HepG2 (cell line): ENCODE results near the gene UMOD. TPM values are rescaled to one million over a fixed set of nuclear protein-coding genes. Genes with fewer than 3 reads are reported as not detected.
A peak's percentile ranks its signal among the peaks of the same experiment; 100 is the strongest.

ENCODE experiments used
- ATAC-seq: fragments of 200-7000 bp; cut with Tn5 transposase; 3 replicates; pipeline ENCODE4 v1.9.1; 2020; ENCODE audit warnings: mild to moderate bottlenecking, moderate library complexity
- BruUV-seq: library from RNA; stranded (reverse); fragments of 400-500 nt; replicated peaks from 2 replicates; lab custom pipeline; 2021; lab: Mats Ljungman, UMichigan
- CTCF ChIA-PET: fragments of 300-600 bp; formaldehyde crosslinking; extraction: SDS; loops from one replicate; lab custom pipeline; 2021; ENCODE audit warnings: low total read pairs, inconsistent platforms, low intra/inter-chr PET ratio; lab: Yijun Ruan, JAX
- POLR2A ChIA-PET: fragments of 350-600 bp; sonication (Branson Sonifier 250); formaldehyde crosslinking; loops from one replicate; lab custom pipeline; 2020; ENCODE audit warnings: antibody characterized with exemption, inconsistent platforms; lab: Yijun Ruan, JAX
- DNase-seq: peaks from one replicate; pipeline ENCODE4 v3.0.0-alpha.2; 2015; ENCODE audit warnings: low spot score
- FAIRE-seq: peaks from 3 replicates; lab custom pipeline; 2011; peaks lifted over from hg19 to GRCh38; lab: Jason Lieb, UNC
- H2AFZ ChIP-seq: one replicate; pipeline ENCODE4 v1.6.1; 2011; ENCODE audit warnings: low read length, inconsistent platforms
- H3K27ac ChIP-seq: fragments of 300-600 bp; 3 replicates; pipeline ENCODE4 v1.8.0; 2011; ENCODE audit warnings: mixed run types, mild to moderate bottlenecking, mixed read lengths, low read length, inconsistent platforms; ENCODE audit not compliant: insufficient read depth; ENCODE audit errors: extremely low read length
- H3K27me3 ChIP-seq, 2 experiments: fragments of 200-600 bp in 1 of 2; 2 replicates in 1 of 2; 3 replicates in 1 of 2; pipeline versions ENCODE4 v1.6.0 to v1.8.0; 2011; ENCODE audit warnings: low read length in 2 of 2, mild to moderate bottlenecking in 2 of 2, moderate library complexity in 2 of 2, inconsistent platforms in 1 of 2; ENCODE audit not compliant: insufficient read depth in 2 of 2, control insufficient read depth in 1 of 2
- H3K36me3 ChIP-seq, 2 experiments: fragments of 200-600 bp in 1 of 2; replicated peaks in 1 of 2; 2 replicates in 1 of 2; 3 replicates in 1 of 2; pipeline versions ENCODE4 v1.5.1 to v1.8.0; 2011; ENCODE audit warnings: low read length in 2 of 2, inconsistent platforms in 1 of 2; ENCODE audit not compliant: insufficient read depth in 2 of 2, control insufficient read depth in 1 of 2
- H3K4me1 ChIP-seq: 2 replicates; pipeline ENCODE4 v1.5.1; 2012; ENCODE audit warnings: low read length, inconsistent platforms; ENCODE audit not compliant: insufficient read depth
- H3K4me2 ChIP-seq: 2 replicates; pipeline ENCODE4 v1.6.0; 2011; ENCODE audit warnings: low read depth, low read length, inconsistent platforms
- H3K4me3 ChIP-seq, 3 experiments: fragments of 200-600 bp in 1 of 3; sonication (generic), shearing (Covaris generic) in 1 of 3; replicated peaks in 1 of 3; 2 replicates each; pipeline ENCODE4 v1.5.1; 2011 to 2016; ENCODE audit warnings: low read length in 3 of 3, inconsistent platforms in 2 of 3, low read depth in 2 of 3, mild to moderate bottlenecking in 2 of 3, control low read depth in 1 of 3, mixed read lengths in 1 of 3; ENCODE audit not compliant: insufficient read depth in 1 of 3
- H3K79me2 ChIP-seq: one replicate; pipeline ENCODE4 v1.6.1; 2011; ENCODE audit warnings: low read length, inconsistent platforms; ENCODE audit not compliant: insufficient read depth
- H3K9ac ChIP-seq: 2 replicates; pipeline ENCODE4 v1.6.0; 2011; ENCODE audit warnings: mild to moderate bottlenecking, low read depth, low read length, inconsistent platforms; ENCODE audit not compliant: insufficient read depth
- H3K9me3 ChIP-seq: 2 replicates; pipeline ENCODE4 v1.5.1; 2012; ENCODE audit warnings: mild to moderate bottlenecking, low read length
- H4K20me1 ChIP-seq: 2 replicates; pipeline ENCODE4 v1.6.0; 2011; ENCODE audit warnings: inconsistent platforms, mild to moderate bottlenecking, low read length, moderate library complexity; ENCODE audit not compliant: insufficient read depth
- AGO2 ChIP-seq: fragments of 200-400 bp; formaldehyde crosslinking; optimal IDR thresholded peaks from 2 replicates; pipeline ENCODE3; 2017; ENCODE audit warnings: mild to moderate bottlenecking, low read depth, low read length, moderate library complexity
- ELF3 ChIP-seq: IDR thresholded peaks from 2 replicates; pipeline ENCODE4 v1.6.1; 2016; ENCODE audit warnings: missing genetic modification reagents, missing compliant biosample characterization
- PRDM10 ChIP-seq: sonication (generic); formaldehyde crosslinking; IDR thresholded peaks from 2 replicates; pipeline ENCODE4 v1.4.0; 2020; ENCODE audit warnings: low read depth, missing genetic modification reagents
- XRCC5 ChIP-seq: fragments of 200-400 bp; formaldehyde crosslinking; optimal IDR thresholded peaks from 2 replicates; pipeline ENCODE3; 2017; ENCODE audit warnings: mild to moderate bottlenecking, low read length
- ZNF280B ChIP-seq: sonication (generic); formaldehyde crosslinking; IDR thresholded peaks from 2 replicates; pipeline ENCODE4 v1.5.0; 2020; ENCODE audit warnings: missing genetic modification reagents, mild to moderate bottlenecking, borderline replicate concordance
- ZNF567 ChIP-seq: sonication (generic); formaldehyde crosslinking; IDR thresholded peaks from 2 replicates; pipeline ENCODE4 v1.8.1; 2023; ENCODE audit warnings: mild to moderate bottlenecking, missing genetic modification reagents, borderline replicate concordance
- ZNF652 ChIP-seq: IDR thresholded peaks from 2 replicates; pipeline ENCODE4 v1.6.1; 2016; ENCODE audit warnings: low read depth, borderline replicate concordance
- ZNF782 ChIP-seq: sonication (generic); formaldehyde crosslinking; IDR thresholded peaks from 2 replicates; pipeline ENCODE4 v1.4.0; 2020; ENCODE audit warnings: missing genetic modification reagents, mild to moderate bottlenecking, borderline replicate concordance
- WGBS: methylation state at CpG from one replicate; pipeline ENCODE4 v1.1.6; 2017; ENCODE audit warnings: low lambda C conversion rate; 5-methylcytosine and 5-hydroxymethylcytosine counted together
- in situ Hi-C: cut with HindIII; loops from 2 replicates; pipeline ENCODE4 v1.10.0; 2017; ENCODE audit warnings: low pct_unique_long_range_greater_than_20kb; ENCODE audit not compliant: extremely low pct_ligation_motif_present
- intact Hi-C: fragments of 100-400 bp; cut with micrococcal nuclease; formaldehyde crosslinking; loops from one replicate; pipeline ENCODE4 v1.10.0; 2022; ENCODE audit not compliant: unreplicated experiment
- polyA plus RNA-seq, 8 experiments: library from polyadenylated mRNA; depleted of rRNA in 3 of 8; stranded (reverse) in 7 of 8; unstranded in 1 of 8; fragments of >200 nt; fragmentation: Illumina TruSeq in 4 of 8; extraction: Trizol in 4 of 8; gene quantifications; 2 replicates each; pipeline versions ENCODE4 v1.2.1 to v1.2.3, GENCODE V29; 2011 to 2016; ENCODE audit warnings: low read depth in 4 of 8, missing spikeins in 1 of 8, mixed read lengths in 1 of 8; ENCODE audit not compliant: insufficient read depth in 1 of 8
- total RNA-seq, 5 experiments: library from RNA; depleted of rRNA; stranded (reverse); fragments of >200 nt; fragmentation: Illumina TruSeq; extraction: Trizol; gene quantifications; 2 replicates each; pipeline ENCODE4 v1.2.3, GENCODE V29; 2016; ENCODE audit warnings: low read depth in 1 of 5
- TF ChIP-seq, protein P1 (sequence below): sonication (generic); formaldehyde crosslinking; IDR thresholded peaks from 2 replicates; pipeline ENCODE4 v1.4.0; 2020; ENCODE audit warnings: mild to moderate bottlenecking, missing genetic modification reagents

UMOD gene
- total and polyA plus RNA-seq, 2 of the 13 experiments (the other 11 are each of a cell fraction or from before 2014, with no cell fraction given): not detected

DNA sequence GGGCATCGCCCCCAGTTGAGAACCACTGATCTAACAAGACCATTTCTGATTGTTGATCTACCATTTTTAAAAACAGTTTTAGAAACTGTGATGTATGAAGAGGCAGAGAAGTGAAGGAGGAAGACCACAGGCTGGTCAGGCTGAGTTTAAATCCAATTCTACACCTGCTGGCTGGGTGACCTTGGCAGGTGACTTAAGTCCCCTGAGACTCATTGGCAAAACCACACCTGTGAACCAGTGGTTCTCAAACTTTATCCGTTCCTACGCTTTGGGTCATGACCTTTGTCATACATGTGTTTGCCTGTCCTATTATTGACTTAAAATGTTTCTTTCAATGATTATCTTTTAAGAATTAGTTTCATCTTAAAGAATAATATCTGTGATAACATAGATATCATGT lies 27.5 kb downstream of the UMOD start (continued):
- TF ChIP-seq, protein P1, sequence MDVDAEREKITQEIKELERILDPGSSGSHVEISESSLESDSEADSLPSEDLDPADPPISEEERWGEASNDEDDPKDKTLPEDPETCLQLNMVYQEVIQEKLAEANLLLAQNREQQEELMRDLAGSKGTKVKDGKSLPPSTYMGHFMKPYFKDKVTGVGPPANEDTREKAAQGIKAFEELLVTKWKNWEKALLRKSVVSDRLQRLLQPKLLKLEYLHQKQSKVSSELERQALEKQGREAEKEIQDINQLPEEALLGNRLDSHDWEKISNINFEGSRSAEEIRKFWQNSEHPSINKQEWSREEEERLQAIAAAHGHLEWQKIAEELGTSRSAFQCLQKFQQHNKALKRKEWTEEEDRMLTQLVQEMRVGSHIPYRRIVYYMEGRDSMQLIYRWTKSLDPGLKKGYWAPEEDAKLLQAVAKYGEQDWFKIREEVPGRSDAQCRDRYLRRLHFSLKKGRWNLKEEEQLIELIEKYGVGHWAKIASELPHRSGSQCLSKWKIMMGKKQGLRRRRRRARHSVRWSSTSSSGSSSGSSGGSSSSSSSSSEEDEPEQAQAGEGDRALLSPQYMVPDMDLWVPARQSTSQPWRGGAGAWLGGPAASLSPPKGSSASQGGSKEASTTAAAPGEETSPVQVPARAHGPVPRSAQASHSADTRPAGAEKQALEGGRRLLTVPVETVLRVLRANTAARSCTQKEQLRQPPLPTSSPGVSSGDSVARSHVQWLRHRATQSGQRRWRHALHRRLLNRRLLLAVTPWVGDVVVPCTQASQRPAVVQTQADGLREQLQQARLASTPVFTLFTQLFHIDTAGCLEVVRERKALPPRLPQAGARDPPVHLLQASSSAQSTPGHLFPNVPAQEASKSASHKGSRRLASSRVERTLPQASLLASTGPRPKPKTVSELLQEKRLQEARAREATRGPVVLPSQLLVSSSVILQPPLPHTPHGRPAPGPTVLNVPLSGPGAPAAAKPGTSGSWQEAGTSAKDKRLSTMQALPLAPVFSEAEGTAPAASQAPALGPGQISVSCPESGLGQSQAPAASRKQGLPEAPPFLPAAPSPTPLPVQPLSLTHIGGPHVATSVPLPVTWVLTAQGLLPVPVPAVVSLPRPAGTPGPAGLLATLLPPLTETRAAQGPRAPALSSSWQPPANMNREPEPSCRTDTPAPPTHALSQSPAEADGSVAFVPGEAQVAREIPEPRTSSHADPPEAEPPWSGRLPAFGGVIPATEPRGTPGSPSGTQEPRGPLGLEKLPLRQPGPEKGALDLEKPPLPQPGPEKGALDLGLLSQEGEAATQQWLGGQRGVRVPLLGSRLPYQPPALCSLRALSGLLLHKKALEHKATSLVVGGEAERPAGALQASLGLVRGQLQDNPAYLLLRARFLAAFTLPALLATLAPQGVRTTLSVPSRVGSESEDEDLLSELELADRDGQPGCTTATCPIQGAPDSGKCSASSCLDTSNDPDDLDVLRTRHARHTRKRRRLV (CRISPR knock-in tag): no peak
- TF ChIP-seq ZNF567 (CRISPR knock-in tag): no peak
- no peak for TF ChIP-seq ZNF652 (CRISPR knock-in tag)

DNA sequence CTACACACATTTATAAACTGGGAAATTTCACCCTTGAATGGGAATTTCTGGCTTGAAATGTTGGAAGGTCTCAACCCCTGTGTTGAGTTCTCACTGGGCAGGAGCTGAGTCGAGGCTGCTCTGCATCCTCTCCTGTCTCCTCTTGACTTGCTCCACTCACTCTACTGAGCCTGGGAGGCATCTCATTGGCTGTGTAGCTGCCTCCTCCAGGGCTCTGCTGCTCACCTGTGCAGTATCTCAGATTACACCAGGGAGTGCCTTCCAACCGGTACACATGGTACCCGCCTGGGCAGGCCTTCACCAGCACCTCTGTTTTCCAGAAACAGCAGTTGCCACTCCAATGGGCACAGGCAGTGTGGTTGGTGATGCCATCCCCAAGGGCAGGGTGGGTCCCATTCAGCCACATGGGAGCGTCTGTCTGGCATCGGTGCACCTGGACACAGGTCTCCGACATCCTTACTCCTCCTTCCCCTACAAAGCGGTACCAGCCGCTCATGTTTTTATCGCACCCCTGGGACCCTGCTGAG lies 28.9 kb downstream of the UMOD start:
- H3K4me1 ChIP-seq: peaks cover 27% of the 10 kb centered on the region
- in situ Hi-C loops: loop anchor here (25.0 kb wide), 1 partner anchor 736 kb away; no protein-coding TSS in a partner anchor
- 66% methylated on average over 9 of the region's 9 CpGs for WGBS
- no peak for ATAC-seq
- TF ChIP-seq ELF3 (CRISPR knock-in tag): no peak
- no peak for TF ChIP-seq PRDM10 (CRISPR knock-in tag)
- TF ChIP-seq ZNF782 (CRISPR knock-in tag): no peak
- TF ChIP-seq XRCC5: no peak
- TF ChIP-seq AGO2: no peak
- 0 out of 2 replicates have a peak, but pooled peaks have one; percentile 41 for TF ChIP-seq ZNF280B (CRISPR knock-in tag)
- TF ChIP-seq, all 625 proteins: peak for 1
- no peak overlapping the region for H3K4me3 ChIP-seq
- no peaks in the 10 kb centered on the region for H3K9me3 ChIP-seq
- no peak overlapping the region for H2AFZ ChIP-seq
- no peak overlapping the region for H3K9ac ChIP-seq
- BruUV-seq: no TSS peak
- intact Hi-C loops: no loop called here
- FAIRE-seq (no peak), DNase-seq (no peak)
- H3K27ac ChIP-seq: no peak overlapping the region
- no peaks in the 10 kb centered on the region for H3K36me3 ChIP-seq
- H3K4me2 ChIP-seq: no peak overlapping the region
- no peaks in the 10 kb centered on the region for H4K20me1 ChIP-seq
- ChIA-PET POLR2A (no interaction called here), CTCF (no interaction called here)
- H3K27me3 ChIP-seq: no peaks in the 10 kb centered on the region; a peak in 1 of 5 replicates
- no peaks in the 10 kb centered on the region for H3K79me2 ChIP-seq
